ENCODE measurements around the gene KSR1.

KSR1 gene

GRCh38 chr17:27597783-27598320, 141.6 kb downstream of the KSR1 start:
- no peak for DNase-seq

GRCh38 chr17:27598337-27599050, 142.2 kb downstream of the KSR1 start:
- no peak for DNase-seq

GRCh38 chr17:27600471-27600870, 144.2 kb downstream of the KSR1 start:
- DNase-seq = no peak

- DNase-seq = peak; percentile 83
Measured at GRCh38 chr17:27601069-27601974, 145.1 kb downstream of the KSR1 start.

- no peak for DNase-seq
Measured at GRCh38 chr17:27601975-27602302, 145.7 kb downstream of the KSR1 start.

GRCh38 chr17:27602721-27603420, 146.6 kb downstream of the KSR1 start:
- DNase-seq = peak; percentile 67

GRCh38 chr17:27603421-27603770, 147.1 kb downstream of the KSR1 start:
- no peak for DNase-seq

- no peak for DNase-seq
Measured at GRCh38 chr17:27603880-27604794, 147.9 kb downstream of the KSR1 start.

GRCh38 chr17:27605409-27605808, 149.2 kb downstream of the KSR1 start:
- DNase-seq = no peak

- no peak for DNase-seq
Measured at GRCh38 chr17:27607521-27608091, 151.4 kb downstream of the KSR1 start.

GRCh38 chr17:27608328-27609230, 152.3 kb downstream of the KSR1 start:
- DNase-seq = no peak

- DNase-seq = no peak
Measured at GRCh38 chr17:27609611-27610303, 153.5 kb downstream of the KSR1 start.

GRCh38 chr17:27610304-27610677, 154.0 kb downstream of the KSR1 start:
- no peak for DNase-seq

- no peak for DNase-seq
Measured at GRCh38 chr17:27612160-27612770, 156.0 kb downstream of the KSR1 start.

- no peak for DNase-seq
Measured at GRCh38 chr17:27613433-27613832, 157.2 kb downstream of the KSR1 start.

GRCh38 chr17:27615121-27615520, 158.9 kb downstream of the KSR1 start:
- DNase-seq = no peak

GRCh38 chr17:27616414-27616813, 160.2 kb downstream of the KSR1 start:
- DNase-seq = no peak

GRCh38 chr17:27618417-27618816, 162.2 kb downstream of the KSR1 start:
- DNase-seq = no peak

GRCh38 chr17:27620721-27621120, 164.5 kb downstream of the KSR1 start:
- DNase-seq = no peak

- no peak for DNase-seq
Measured at GRCh38 chr17:27621536-27621935, 165.3 kb downstream of the KSR1 start.
